Activated CD8-positive, alpha-beta memory T cell treated with anti-CD3 and anti-CD28 coated beads for 4 hours (primary cell): Measurements from ENCODE around the gene ITGA3.

Source experiments
- DNase-seq, 2 donors: peaks; one replicate each; pipeline ENCODE4 v3.0.0-alpha.2; 2020; ENCODE audit warnings: low read depth in 2 of 2

The ITGA3 gene

GRCh38 chr17:50129353-50129727 lies 73.4 kb downstream of the ITGA3 start:
- no peak for DNase-seq

GRCh38 chr17:50129728-50130558 lies 74.0 kb downstream of the ITGA3 start, which contains the start of gene SAMD14:
Gene SAMD14 (minus strand): TSS chr17:50130160. CDS start chr17:50124959, 5,201 bp downstream.
- no peak for DNase-seq

GRCh38 chr17:50130559-50131305 lies 74.8 kb downstream of the ITGA3 start:
- DNase-seq = no peak

- no peak for DNase-seq
Observed at GRCh38 chr17:50132104-50132794, 76.3 kb downstream of the ITGA3 start.

- no peak for DNase-seq
Observed at GRCh38 chr17:50133028-50133768, 77.3 kb downstream of the ITGA3 start.

- no peak for DNase-seq
Observed at GRCh38 chr17:50133769-50134099, 77.8 kb downstream of the ITGA3 start.

- no peak for DNase-seq
Observed at GRCh38 chr17:50134206-50135110, 78.5 kb downstream of the ITGA3 start.

- no peak for DNase-seq
Observed at GRCh38 chr17:50135316-50136095, 79.6 kb downstream of the ITGA3 start.

GRCh38 chr17:50136096-50136687 lies 80.3 kb downstream of the ITGA3 start:
- no peak for DNase-seq

GRCh38 chr17:50137042-50137441 lies 81.1 kb downstream of the ITGA3 start:
- DNase-seq = no peak

GRCh38 chr17:50139185-50139783 lies 83.4 kb downstream of the ITGA3 start:
- DNase-seq = no peak
